DOHH2 (cell line): Measurements from ENCODE around the gene PRSS22.

Source experiments
- CTCF ChIP-seq: fragments of 200-600 bp; sonication (generic); IDR thresholded peaks from one replicate; pipeline ENCODE4 v1.5.1; 2014; ENCODE audit warnings: antibody characterized with exemption, mild to moderate bottlenecking, low read depth, low read length; ENCODE audit not compliant: poor library complexity, severe bottlenecking
- EZH2phosphoT487 ChIP-seq: fragments of 200-600 bp; sonication (generic); IDR thresholded peaks from 2 replicates; pipeline ENCODE4 v1.6.1; 2017; ENCODE audit warnings: borderline replicate concordance, mild to moderate bottlenecking, antibody characterized with exemption, low read length, moderate library complexity, mixed read lengths

GRCh38 chr16:2835638-2836493 lies 22.1 kb downstream of the PRSS22 start:
- TF ChIP-seq CTCF: no peak
- TF ChIP-seq EZH2phosphoT487: no peak
